NCI-H2196 treated with DMSO at 0.1 percent for 48 hours (cell line): ENCODE data around the gene STK32C.

ENCODE experiments used
- DNase-seq: peaks from one replicate; lab custom pipeline; 2025; ENCODE audit not compliant: unreplicated experiment; lab: John Stamatoyannopoulos, UW

STK32C gene

GRCh38 chr10:132186488-132187429, 121.0 kb downstream of the STK32C start, which contains the start of gene DPYSL4:
DPYSL4 (plus strand) TSS chr10:132186948; CDS start chr10:132187064, 116 bp downstream.
- peak; percentile 4 for DNase-seq

- DNase-seq: no peak
Observed at GRCh38 chr10:132185601-132186487, 121.9 kb downstream of the STK32C start.

GRCh38 chr10:132184816-132185593, 122.7 kb downstream of the STK32C start:
- no peak for DNase-seq

DNA sequence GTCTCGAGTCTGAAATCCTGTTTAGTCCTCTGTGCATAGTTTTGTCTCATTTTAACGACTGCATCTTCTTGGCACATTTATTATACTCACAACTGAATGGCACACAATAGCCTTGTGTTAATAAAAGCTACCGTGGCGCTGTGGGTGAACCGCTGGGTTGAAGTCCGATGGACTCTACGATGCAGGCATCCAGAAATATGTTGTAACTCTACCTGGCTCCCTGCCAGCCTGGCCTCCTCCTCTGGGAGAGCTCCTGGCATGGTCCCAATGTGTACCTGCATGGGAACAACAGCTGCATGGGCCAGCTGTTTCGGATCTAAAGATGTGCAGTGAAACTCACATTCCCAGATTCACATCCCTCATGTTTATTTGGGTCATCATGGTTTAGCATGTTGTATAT, 124.7 kb downstream of the STK32C start:
- DNase-seq: no peak

- no peak for DNase-seq
Observed at GRCh38 chr10:132182591-132182990, 125.2 kb downstream of the STK32C start.

DNA sequence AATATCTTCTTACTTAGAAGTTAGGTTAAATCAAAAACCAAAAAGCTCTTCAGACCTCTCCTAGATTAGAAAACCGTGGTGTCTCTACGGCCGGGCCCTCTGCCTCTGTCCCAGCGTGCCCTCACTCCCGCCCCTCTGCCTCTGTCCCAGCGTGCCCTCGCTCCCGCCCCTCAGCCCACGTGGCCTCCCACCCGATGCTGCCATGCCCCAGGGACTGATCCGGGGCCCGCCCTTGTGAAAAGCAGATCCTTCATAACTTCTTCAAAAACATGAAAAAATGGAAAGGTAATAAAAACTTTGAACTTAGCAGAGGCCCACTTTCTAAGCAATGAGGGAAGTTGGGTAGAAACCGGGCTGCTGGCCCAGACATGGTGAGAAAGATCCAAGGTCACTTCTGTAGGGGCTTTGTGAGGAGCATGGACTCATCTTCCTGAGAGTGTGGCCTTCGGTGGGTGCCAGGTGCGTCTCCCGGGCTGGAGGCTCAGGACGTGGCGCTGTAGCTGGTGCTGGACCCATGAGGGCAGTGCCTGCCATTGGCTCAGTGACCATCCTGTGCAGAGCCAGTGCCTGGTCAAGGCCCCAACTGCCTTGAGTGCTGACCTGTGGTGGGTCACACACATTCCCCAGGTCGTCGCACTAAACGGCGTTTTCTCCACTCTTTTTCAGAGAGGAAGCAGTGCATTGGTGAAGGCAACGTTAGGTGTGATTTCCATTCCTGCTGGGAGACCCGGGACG, 125.9 kb downstream of the STK32C start:
- no peak for DNase-seq

DNA sequence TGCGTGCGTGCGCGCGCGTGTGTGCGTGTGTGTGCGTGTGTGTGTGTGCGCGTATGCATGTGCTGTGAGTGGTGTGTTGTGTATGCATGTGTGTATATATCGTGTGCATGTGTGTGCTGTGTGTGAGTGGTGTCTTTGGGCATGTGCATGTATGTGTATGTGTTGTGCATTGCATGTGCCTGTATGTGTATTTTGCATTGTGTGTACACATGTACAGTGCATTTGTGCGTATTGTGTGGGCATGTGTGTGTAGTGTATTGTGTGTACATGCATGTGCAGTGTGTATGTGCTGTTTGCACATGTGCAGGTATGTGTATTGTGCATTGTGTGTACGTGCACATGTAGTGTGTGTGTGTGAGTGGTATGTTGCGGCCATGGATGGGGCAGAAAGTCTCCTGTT, 127.0 kb downstream of the STK32C start:
- DNase-seq: no peak

DNA sequence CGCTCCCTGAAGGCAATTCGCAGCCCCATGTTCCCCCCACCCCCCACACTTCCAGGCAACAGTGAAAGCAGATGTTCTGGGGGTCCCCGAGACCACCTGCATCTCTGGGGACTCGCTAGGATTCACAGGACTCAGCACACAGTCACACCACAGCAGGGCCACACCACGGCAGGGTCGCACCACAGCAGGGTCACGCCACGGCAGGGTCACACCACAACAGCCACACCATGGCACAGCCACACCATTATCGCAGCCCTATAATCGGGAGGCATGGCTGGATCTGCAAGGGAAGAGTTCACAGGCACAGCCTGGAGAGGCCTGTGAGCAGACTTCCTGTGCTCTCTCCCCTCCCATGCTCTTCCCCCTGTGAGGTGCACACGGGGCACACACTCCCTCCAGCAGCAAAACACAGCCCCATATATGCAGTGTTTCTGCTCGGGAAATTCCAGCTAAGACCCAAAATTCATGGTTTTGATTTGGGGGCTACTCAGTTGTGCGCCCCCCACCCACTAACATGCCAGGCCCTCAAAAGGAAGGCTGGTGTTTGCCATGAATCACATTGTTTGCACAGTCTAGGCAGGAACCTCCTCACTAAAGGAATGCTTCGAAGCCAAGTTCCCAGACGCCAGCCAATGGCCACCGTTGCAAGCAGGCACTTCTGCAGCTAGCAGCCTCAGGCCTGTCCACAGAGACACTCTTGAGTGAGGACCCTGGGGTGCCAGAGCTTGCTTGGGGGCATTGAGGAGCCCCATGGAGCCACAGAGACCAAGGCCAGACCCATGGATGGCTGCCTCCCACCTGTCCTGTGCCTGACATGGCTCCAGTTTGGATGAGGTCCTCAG, 128.0 kb downstream of the STK32C start:
- no peak for DNase-seq

DNA sequence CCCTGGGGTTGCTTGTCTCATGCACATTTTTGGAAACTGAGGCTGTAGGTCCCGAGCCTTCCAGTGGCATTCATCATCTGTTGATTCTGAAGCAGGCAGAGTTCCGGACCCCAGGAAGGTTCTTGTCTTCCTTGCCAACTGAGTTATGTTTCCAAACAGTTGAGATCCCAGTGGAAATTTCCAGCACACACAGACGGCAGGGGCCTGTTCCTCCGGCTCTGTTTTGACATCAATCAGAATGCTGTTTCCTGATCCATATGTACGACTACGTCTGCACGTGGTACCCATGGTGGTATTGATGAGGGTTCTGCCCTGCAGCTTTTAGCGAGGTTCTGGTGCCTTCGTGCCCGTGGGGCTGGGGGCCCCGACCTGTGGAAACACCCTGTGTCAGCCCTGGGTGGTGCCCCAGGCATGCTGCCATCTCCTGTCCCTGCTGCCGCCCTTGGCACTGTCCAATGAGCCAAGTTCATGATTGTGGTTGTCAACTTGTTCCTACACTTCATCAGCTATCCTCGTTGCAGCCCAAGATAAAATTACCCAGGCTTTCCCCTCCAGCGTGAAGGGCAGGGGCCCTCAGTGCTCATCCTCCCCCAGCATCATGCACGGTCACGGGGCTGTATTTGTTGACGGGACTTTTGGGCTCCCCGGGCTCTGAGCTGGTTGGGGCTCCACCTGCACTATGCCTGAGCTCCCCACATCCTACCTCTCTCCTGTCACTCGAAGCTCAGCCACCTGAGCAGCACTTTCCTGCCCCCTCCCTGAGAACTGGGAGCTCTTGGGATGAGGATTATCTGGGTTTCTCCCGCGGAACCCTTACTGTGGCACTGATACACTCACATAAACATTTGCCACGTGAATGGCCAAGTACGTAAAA, 128.8 kb downstream of the STK32C start:
- DNase-seq: no peak

GRCh38 chr10:132178046-132178445, 129.7 kb downstream of the STK32C start:
- no peak for DNase-seq

DNA sequence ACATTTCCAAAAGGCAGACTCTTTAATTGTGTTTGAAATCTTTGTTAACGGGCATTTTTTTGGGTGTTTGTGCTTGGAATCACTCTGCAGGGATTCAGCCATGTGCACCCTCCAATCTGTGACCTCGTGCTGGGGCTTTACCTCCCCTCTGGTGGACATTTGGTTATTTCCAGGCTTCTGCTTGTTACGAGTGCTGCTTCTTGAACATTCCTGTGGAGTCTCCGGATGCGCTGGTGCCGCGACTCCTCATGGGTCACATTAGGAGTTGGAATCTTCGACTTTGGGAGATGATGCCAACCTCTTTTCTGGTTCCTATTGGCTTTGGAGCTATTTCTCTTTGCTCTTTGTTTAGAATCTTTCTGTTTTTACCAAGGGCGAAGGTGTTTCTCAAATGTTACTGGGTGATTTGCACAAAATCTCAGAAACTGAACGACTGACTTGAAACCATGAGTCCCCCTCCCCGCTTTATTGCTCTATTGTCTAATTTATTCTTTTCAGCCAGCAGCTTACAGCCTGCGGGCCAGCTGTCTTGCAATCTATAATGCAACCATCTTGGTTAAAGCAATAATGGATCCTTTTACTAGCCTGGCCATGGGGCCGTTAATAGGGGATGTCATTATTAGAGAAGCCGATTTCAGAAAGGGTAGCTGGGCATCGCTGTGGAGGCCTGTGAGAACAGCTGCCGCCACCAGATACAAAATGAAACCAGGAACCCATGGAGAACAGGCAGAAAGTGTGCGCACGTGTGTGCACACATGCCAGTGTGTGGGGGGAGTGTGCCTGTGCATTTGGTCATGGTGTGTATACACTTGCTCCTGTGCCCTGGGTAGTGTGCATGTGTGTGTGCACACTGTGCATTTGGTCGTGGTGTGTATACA, 130.9 kb downstream of the STK32C start:
- no peak for DNase-seq

DNA sequence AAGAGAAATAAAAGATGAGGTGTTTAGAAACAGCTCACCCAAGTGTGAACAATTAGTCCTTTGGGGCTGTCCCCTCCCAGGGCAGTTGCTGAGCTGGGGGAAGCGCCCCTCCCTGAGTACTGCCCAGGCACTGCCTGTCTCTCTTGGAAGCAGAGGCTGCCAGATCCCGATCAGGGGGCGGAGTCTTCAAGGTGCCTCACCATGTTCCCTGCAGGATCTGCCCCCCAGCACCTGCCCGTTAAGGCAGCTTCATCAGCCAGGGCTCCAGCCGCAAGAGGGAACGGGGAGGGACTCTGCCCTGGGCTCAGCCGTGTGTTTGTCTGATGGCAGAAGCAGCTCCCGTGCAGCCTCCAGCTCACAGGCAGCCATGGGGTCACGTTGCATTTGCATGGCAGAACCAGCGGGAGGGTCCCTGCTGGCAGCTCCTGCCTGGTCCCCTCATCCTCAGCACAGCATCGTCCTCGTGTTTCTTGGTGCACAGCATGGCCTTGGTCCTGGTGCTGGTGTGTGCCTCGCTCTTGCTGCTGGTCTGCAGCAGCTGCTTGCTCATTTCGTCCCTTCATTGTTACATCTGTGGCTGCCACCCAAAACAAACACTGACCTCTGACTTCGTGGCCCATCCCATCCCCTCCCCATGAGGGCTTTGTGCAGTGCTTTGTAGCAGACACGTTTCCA, 131.7 kb downstream of the STK32C start:
- peak; percentile 20 for DNase-seq

DNA sequence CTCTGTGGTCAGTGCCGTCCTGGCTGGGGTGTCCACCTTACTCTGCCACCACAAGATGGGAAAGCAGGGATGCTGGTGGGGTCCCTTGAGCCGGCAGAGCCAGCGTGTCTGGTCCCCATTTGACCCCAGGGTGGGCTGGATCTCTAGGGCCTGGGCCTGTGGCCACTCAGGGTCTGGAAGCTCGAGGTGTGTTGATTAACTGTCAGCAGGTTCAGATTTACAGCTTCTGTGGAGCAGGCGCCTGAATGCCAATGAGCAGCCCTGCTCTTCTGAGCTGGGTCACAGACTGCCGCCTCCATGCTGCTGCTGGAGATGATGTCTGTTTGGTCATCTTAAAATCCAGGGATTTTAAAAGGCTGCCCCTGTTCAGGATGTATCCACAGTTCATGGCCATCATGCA, 132.3 kb downstream of the STK32C start:
- no peak for DNase-seq

DNA sequence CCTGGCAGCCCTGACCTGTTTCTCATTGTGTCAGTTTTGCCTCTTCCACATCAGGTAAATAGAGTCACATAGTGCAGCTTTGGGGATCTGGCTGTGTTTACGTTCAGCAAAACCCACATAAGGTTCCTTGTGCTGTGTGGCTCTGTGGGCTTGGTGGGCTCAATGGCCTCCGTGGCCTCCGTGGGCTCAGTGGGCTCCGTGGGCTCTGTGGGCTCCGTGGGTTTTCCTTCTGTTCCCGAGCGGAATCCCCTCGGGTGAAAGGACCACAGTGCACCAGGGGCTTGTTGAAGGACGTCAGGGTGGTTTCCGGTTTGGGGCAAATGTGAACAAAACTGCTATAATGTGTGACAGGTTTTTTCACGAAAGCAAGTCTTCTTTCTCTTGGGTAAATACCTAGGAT, 133.5 kb downstream of the STK32C start:
- DNase-seq: no peak

DNA sequence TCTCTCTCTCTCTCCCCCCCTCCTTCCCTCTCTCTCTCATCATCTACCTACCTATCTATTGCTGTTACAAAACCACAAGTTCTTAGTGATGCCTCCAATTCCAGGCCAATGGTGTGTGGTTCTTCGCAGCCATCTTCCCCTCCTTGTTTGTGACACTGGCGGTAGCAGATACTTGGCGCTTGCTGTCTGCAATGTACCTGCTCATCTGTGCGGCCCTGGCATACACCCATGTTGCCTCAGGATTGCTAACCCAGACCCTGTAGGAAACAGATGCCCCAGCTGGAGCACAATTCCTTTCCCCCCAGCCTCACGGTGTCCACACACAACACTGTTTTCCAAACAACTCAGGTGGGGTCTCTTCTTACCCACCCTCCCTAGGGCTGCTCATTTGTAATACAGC, 134.6 kb downstream of the STK32C start:
- no peak for DNase-seq

DNA sequence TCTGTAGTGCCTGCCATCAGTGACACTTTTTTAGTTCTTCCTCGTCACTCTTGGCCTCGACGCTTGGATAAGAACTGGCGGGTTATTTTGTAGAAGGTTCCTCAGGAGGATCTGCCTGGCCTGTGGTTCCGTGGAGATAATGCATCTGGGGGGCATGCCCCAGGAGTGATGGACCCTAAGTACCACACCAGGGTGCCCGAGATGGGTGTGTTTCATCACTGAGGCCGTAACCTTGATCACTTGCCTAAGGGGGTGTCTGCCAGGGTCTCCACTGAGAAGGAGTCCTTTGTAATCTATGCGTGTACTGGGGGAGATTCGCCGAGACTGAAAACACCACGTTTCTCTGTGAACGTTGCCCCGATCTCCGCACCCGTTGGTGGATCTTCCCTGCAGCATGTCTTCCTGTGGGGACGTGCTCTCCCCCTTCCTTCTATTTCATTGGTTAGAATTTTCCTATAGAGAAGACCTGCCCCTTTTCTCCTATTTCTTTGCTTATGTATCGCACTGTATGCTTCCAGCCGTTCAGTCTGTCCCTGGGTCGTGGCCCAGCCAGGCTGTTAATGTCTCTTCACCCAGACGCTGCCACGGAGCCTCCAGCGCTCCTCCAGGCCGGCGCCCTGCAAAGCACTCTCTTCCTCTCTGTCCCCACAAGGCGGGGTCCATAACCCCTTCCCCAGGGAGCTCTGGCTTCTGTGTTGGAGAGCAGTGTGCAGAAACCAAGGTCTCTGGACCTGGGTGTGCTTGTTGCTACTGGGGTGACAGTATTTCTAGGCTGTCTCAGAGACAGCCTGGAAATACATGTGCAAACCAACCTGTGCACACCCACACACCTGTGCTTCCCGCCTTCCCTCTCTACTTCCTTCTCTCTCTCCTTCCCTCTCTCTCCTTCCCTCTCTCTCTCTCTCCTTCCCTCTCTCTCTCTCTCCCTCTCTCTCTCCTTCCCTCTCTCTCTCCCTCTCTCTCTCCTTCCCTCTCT, 135.4 kb downstream of the STK32C start:
- DNase-seq: no peak
